Measurements from ENCODE around the gene KLRC2.
"Not testable (repeated sequence)": the region's sequence is repeated elsewhere in the genome, so short reads cannot be mapped to it uniquely, and the experiment has no call there.

KLRC2 gene

GRCh38 chr12:10405294-10405693 is 30.5 kb downstream of the KLRC2 start:
- no peak for DNase-seq (ENCODE audit: low read depth)

GRCh38 chr12:10404798-10405197 is 31.0 kb downstream of the KLRC2 start:
- DNase-seq (ENCODE audit: low read depth) = no peak

GRCh38 chr12:10400829-10401228 is 35.0 kb downstream of the KLRC2 start:
- DNase-seq (ENCODE audit: low read depth) = no peak

- no peak for DNase-seq (ENCODE audit: low read depth)
Measured at GRCh38 chr12:10398168-10398567, 37.6 kb downstream of the KLRC2 start.

- DNase-seq (ENCODE audit: low read depth) = no peak
Measured at GRCh38 chr12:10397296-10397695, 38.5 kb downstream of the KLRC2 start.

- not testable (repeated sequence) for DNase-seq (ENCODE audit: low read depth)
Measured at GRCh38 chr12:10396176-10396575, 39.6 kb downstream of the KLRC2 start.

GRCh38 chr12:10395390-10395998 is 40.3 kb downstream of the KLRC2 start:
- DNase-seq (ENCODE audit: low read depth) = no peak

- DNase-seq (ENCODE audit: low read depth) = not testable (repeated sequence)
Measured at GRCh38 chr12:10394531-10395152, 41.2 kb downstream of the KLRC2 start.

- DNase-seq (ENCODE audit: low read depth) = no peak
Measured at GRCh38 chr12:10393291-10393690, 42.5 kb downstream of the KLRC2 start.

- DNase-seq (ENCODE audit: low read depth) = no peak
Measured at GRCh38 chr12:10392394-10392930, 43.3 kb downstream of the KLRC2 start.

GRCh38 chr12:10390991-10391390 is 44.8 kb downstream of the KLRC2 start:
- DNase-seq (ENCODE audit: low read depth) = not testable (repeated sequence)

- DNase-seq (ENCODE audit: low read depth) = no peak
Measured at GRCh38 chr12:10389904-10390303, 45.9 kb downstream of the KLRC2 start, which contains the start of gene KLRK1. Gene KLRK1 (minus strand): TSS chr12:10390041. CDS start chr12:10388810, 1,231 bp downstream.

- no peak for DNase-seq (ENCODE audit: low read depth)
Measured at GRCh38 chr12:10388624-10389413, 47.0 kb downstream of the KLRC2 start.

GRCh38 chr12:10387498-10387897 is 48.3 kb downstream of the KLRC2 start:
- DNase-seq (ENCODE audit: low read depth) = not testable (repeated sequence)

- no peak for DNase-seq (ENCODE audit: low read depth)
Measured at GRCh38 chr12:10386857-10387256, 49.0 kb downstream of the KLRC2 start.

GRCh38 chr12:10385166-10385613 is 50.6 kb downstream of the KLRC2 start:
- DNase-seq (ENCODE audit: low read depth) = no peak

- DNase-seq (ENCODE audit: low read depth) = no peak
Measured at GRCh38 chr12:10384191-10384590, 51.6 kb downstream of the KLRC2 start.

GRCh38 chr12:10381928-10382628 is 53.7 kb downstream of the KLRC2 start:
- no peak for DNase-seq (ENCODE audit: low read depth)
